B cell (primary cell): Measurements from ENCODE around the gene RINT1. TPM values are rescaled to one million over a fixed set of nuclear protein-coding genes. Genes with fewer than 3 reads are reported as not detected.

Experiments used
- ATAC-seq: fragments of 200-7000 bp; cut with Tn5 transposase; one replicate; pipeline ENCODE4 v1.10.0; 2021; ENCODE audit warnings: low read depth, mild to moderate bottlenecking, moderate number of reproducible peaks, moderate library complexity
- CTCF ChIA-PET: fragments of 350-600 bp; sonication (Branson Sonifier 250); formaldehyde crosslinking; loops from one replicate; lab custom pipeline; 2021; ENCODE audit warnings: antibody characterized with exemption, inconsistent platforms; lab: Charles Lee
- POLR2A ChIA-PET: fragments of 350-600 bp; sonication (Branson Sonifier 250); formaldehyde crosslinking; loops from one replicate; lab custom pipeline; 2021; ENCODE audit warnings: antibody characterized with exemption; lab: Charles Lee
- DNase-seq: peaks from one replicate; pipeline ENCODE4 v3.0.0; 2013
- H2AFZ ChIP-seq: 2 replicates; pipeline ENCODE4 v1.6.1; 2012; ENCODE audit warnings: mild to moderate bottlenecking, low read depth, low read length; ENCODE audit not compliant: insufficient read depth, poor library complexity, severe bottlenecking
- H3K27ac ChIP-seq, 2 donors: 1 replicate in 1 of 2; 2 replicates in 1 of 2; pipeline ENCODE4 v1.5.1; 2012 to 2013; ENCODE audit warnings: low read length in 2 of 2, mild to moderate bottlenecking in 2 of 2, moderate library complexity in 1 of 2
- H3K27me3 ChIP-seq, 4 experiments: fragments of 200-600 bp in 1 of 4; sonication (generic) in 1 of 4; replicated peaks in 1 of 4; 1 replicate in 2 of 4; 2 replicates in 2 of 4; pipeline versions ENCODE4 v1.6.1 to v1.7.0; 2013 to 2016; ENCODE audit warnings: low read length in 3 of 4, mild to moderate bottlenecking in 2 of 4, mixed read lengths in 1 of 4, moderate library complexity in 1 of 4; ENCODE audit not compliant: insufficient read depth in 4 of 4, control insufficient read depth in 3 of 4; ENCODE audit errors: control extremely low read depth in 1 of 4
- H3K36me3 ChIP-seq, 2 experiments: replicated peaks in 1 of 2; 1 replicate in 1 of 2; 2 replicates in 1 of 2; pipeline versions ENCODE4 v1.6.1 to v1.7.1; 2013; ENCODE audit warnings: low read length in 1 of 2; ENCODE audit not compliant: insufficient read depth in 2 of 2, control insufficient read depth in 1 of 2; ENCODE audit errors: control extremely low read depth in 1 of 2, extremely low read depth in 1 of 2
- H3K4me1 ChIP-seq, 2 donors: fragments of 200-600 bp in 1 of 2; sonication (generic) in 1 of 2; 1 replicate in 1 of 2; 2 replicates in 1 of 2; pipeline versions ENCODE4 v1.5.1 to v1.6.1; 2013 to 2017; ENCODE audit warnings: low read length in 2 of 2; ENCODE audit not compliant: control insufficient read depth in 2 of 2, insufficient read depth in 2 of 2
- H3K4me2 ChIP-seq: replicated peaks from 2 replicates; pipeline ENCODE3; 2012; ENCODE audit warnings: mild to moderate bottlenecking, low read depth, low read length; ENCODE audit not compliant: poor library complexity, severe bottlenecking
- H3K4me3 ChIP-seq, 5 experiments: fragments of 200-600 bp in 1 of 5; sonication (generic) in 1 of 5; 1 replicate in 3 of 5; 2 replicates in 2 of 5; pipeline versions ENCODE4 v1.5.1 to v1.7.0; 2011 to 2016; ENCODE audit warnings: low read length in 4 of 5, mild to moderate bottlenecking in 4 of 5, low read depth in 2 of 5, control low read depth in 1 of 5, moderate library complexity in 1 of 5; ENCODE audit not compliant: insufficient read depth in 1 of 5; ENCODE audit errors: control extremely low read depth in 1 of 5, extremely low read depth in 1 of 5
- H3K79me2 ChIP-seq: fragments of 200-600 bp; sonication (generic); one replicate; pipeline ENCODE4 v1.6.0; 2016; ENCODE audit warnings: low read length; ENCODE audit not compliant: control insufficient read depth, insufficient read depth
- H3K9ac ChIP-seq: fragments of 200-600 bp; sonication (generic); 2 replicates; pipeline ENCODE4 v1.6.1; 2017; ENCODE audit warnings: mild to moderate bottlenecking, low read length, moderate library complexity
- H3K9me3 ChIP-seq, 3 donors: one replicate each; pipeline versions ENCODE4 v1.6.1 to v1.7.1; 2013; ENCODE audit warnings: low read length in 2 of 3; ENCODE audit not compliant: control insufficient read depth in 2 of 3, insufficient read depth in 1 of 3; ENCODE audit errors: control extremely low read depth in 1 of 3
- H4K20me1 ChIP-seq: 2 replicates; pipeline ENCODE4 v1.6.0; 2012; ENCODE audit warnings: mild to moderate bottlenecking, low read length; ENCODE audit not compliant: insufficient read depth, control insufficient read depth, poor library complexity, severe bottlenecking
- H3K27ac Mint-ChIP-seq: one replicate; pipeline ENCODE4 v1.8.0; 2021; ENCODE audit warnings: mixed read lengths
- H3K27me3 Mint-ChIP-seq: one replicate; pipeline ENCODE4 v1.8.0; 2021; ENCODE audit warnings: mixed read lengths
- H3K4me1 Mint-ChIP-seq: one replicate; pipeline ENCODE4 v1.8.0; 2021; ENCODE audit warnings: mixed read lengths
- H3K4me3 Mint-ChIP-seq: one replicate; pipeline ENCODE4 v1.8.0; 2021; ENCODE audit warnings: mixed read lengths
- H3K9me3 Mint-ChIP-seq: one replicate; pipeline ENCODE4 v1.8.0; 2022; ENCODE audit warnings: mixed read lengths; ENCODE audit not compliant: insufficient read depth
- CTCF ChIP-seq: fragments of 200-600 bp; IDR thresholded peaks from one replicate; pipeline ENCODE4 v1.8.0; 2022; ENCODE audit warnings: antibody characterized with exemption, mild to moderate bottlenecking
- EZH2 ChIP-seq: IDR thresholded peaks from 2 replicates; pipeline ENCODE4 v1.6.1; 2012; ENCODE audit warnings: borderline replicate concordance, low read depth, mild to moderate bottlenecking, moderate library complexity, low read length; ENCODE audit not compliant: insufficient read depth, poor library complexity, severe bottlenecking
- WGBS: methylation state at CpG from one replicate; pipeline ENCODE4 v1.1.5; 2013; ENCODE audit warnings: missing lambda C conversion rate; ENCODE audit not compliant: insufficient coverage; 5-methylcytosine and 5-hydroxymethylcytosine counted together
- intact Hi-C: fragments of 100-400 bp; cut with micrococcal nuclease; formaldehyde crosslinking; loops from one replicate; pipeline ENCODE4 v1.10.0; 2022
- polyA plus RNA-seq: library from polyadenylated mRNA; depleted of rRNA; stranded (reverse); fragments of >200 nt; gene quantifications from 2 replicates; pipeline ENCODE4 v1.2.3, GENCODE V29; 2012
- total RNA-seq, 2 donors: library from RNA; stranded (reverse); fragments of 120-200 nt in 1 of 2; gene quantifications; 1 replicate in 1 of 2; 2 replicates in 1 of 2; pipeline versions ENCODE4 v1.2.3 to v1.2.4, GENCODE V29; 2013 to 2022

The RINT1 gene
- total and polyA plus RNA-seq, 2 donors (not counting 1 experiment from before 2014, with no cell fraction given) = 12.4 to 27.2 TPM

DNA sequence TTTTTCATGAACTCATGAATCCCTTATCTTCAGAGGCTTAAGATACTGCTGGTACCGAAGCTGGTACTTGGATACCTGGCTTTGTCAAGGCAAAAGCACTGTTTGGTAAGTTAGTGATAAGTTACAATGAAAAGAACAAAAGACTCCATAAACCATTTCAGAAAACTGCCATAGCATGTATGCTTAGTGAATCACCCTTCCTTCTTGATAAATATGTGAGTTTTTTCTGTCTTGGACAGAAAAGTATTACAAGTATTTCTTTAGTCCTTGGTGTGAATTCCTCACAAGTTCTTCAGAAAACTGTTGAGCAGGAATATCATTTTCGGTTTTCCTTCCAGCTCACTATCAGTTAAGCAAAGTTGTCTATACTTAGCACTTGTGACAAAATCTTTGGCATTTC, 35.5 kb upstream of the RINT1 start:
- no peaks in the 10 kb centered on the region for H3K4me1 ChIP-seq
- H3K27ac ChIP-seq = no peak overlapping the region
- WGBS = 100% methylated on average over 1 of the region's 2 CpGs
- H3K4me3 ChIP-seq = no peak overlapping the region
- H3K4me2 ChIP-seq = no peak overlapping the region
- H3K9ac ChIP-seq = no peak overlapping the region
- Mint-ChIP-seq H3K4me3 (no peak overlapping the region), H3K4me1 (no peaks in the 10 kb centered on the region), H3K27me3 (no peaks in the 10 kb centered on the region), H3K9me3 (no peaks in the 10 kb centered on the region), H3K27ac (no peak overlapping the region)
- intact Hi-C loops = no loop called here
- peaks cover 2 to 5% of the 10 kb centered on the region in 2 experiments for H3K36me3 ChIP-seq
- ChIA-PET POLR2A (no interaction called here), CTCF (interaction anchor here (2.0 kb wide), 1 partner anchor 10 kb away, joined by 4 read pairs; no protein-coding TSS in a partner anchor)
- H2AFZ ChIP-seq = no peak overlapping the region
- H4K20me1 ChIP-seq = no peaks in the 10 kb centered on the region
- no peak for DNase-seq
- TF ChIP-seq CTCF (no peak), EZH2 (no peak)
- ATAC-seq = no peak
- no peaks in the 10 kb centered on the region for H3K9me3 ChIP-seq
- H3K27me3 ChIP-seq = no peaks in the 10 kb centered on the region
- no peaks in the 10 kb centered on the region for H3K79me2 ChIP-seq

DNA sequence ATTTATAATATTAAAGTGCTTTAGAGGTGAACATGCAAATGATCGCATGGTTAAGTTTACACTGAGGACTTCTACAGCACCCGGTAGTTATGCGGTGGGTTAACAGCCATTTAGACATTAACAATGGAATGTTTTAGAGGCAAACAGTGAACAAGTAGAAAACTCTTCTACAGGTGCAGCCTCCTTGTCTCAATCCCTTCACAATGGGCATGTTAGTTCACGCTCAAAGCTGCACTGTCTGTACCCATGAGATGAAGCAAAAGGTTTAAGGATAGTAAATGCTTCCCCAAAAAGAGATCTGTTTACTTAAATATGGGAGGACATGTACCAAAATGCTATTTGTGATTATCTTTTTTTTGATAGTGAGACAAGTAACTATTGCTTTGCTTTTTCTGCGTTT, 35.0 kb upstream of the RINT1 start:
- Mint-ChIP-seq H3K27me3 (no peaks in the 10 kb centered on the region), H3K27ac (no peak overlapping the region), H3K4me1 (no peaks in the 10 kb centered on the region), H3K4me3 (no peak overlapping the region), H3K9me3 (no peaks in the 10 kb centered on the region)
- Histone ChIP-seq H3K9ac (no peak overlapping the region), H3K9me3 (no peaks in the 10 kb centered on the region), H3K27me3 (no peaks in the 10 kb centered on the region), H3K4me1 (no peaks in the 10 kb centered on the region), H3K79me2 (no peaks in the 10 kb centered on the region), H3K36me3 (peaks cover 2 to 5% of the 10 kb centered on the region in 2 experiments), H2AFZ (no peak overlapping the region), H3K4me3 (no peak overlapping the region), H3K4me2 (no peak overlapping the region), H3K27ac (no peak overlapping the region), H4K20me1 (no peaks in the 10 kb centered on the region)
- intact Hi-C loops = no loop called here
- no peak for ATAC-seq
- no CpG with 5 or more reads among the region's 5 CpGs for WGBS
- TF ChIP-seq EZH2 (no peak), CTCF (no peak)
- CTCF ChIA-PET = interaction anchor here (2.0 kb wide), 1 partner anchor 11 kb away, joined by 4 read pairs; no protein-coding TSS in a partner anchor
- POLR2A ChIA-PET = no interaction called here
- DNase-seq = no peak
